NB4 (cell line): ENCODE measurements around the gene SCRN2.

ENCODE experiments used
- DNase-seq: peaks from one replicate; pipeline ENCODE4 v3.0.0; 2010; ENCODE audit warnings: low read depth
- H3K4me3 ChIP-seq: one replicate; pipeline ENCODE4 v1.5.1; 2011; ENCODE audit warnings: mild to moderate bottlenecking, low read depth, low read length, moderate library complexity
- MYC ChIP-seq: IDR thresholded peaks from 2 replicates; pipeline ENCODE4 v1.6.1; 2011; ENCODE audit warnings: low read depth, low read length
- POLR2A ChIP-seq: IDR thresholded peaks from 2 replicates; pipeline ENCODE4 v1.6.1; 2011; ENCODE audit warnings: mild to moderate bottlenecking; ENCODE audit not compliant: insufficient read length; ENCODE audit errors: extremely low read depth
- TF ChIP-seq, protein P1 (sequence below): IDR thresholded peaks from 2 replicates; pipeline ENCODE4 v1.6.1; 2011; ENCODE audit warnings: low read depth, low read length
- TF ChIP-seq, protein P2 (sequence below): IDR thresholded peaks from one replicate; pipeline ENCODE4 v1.5.1; 2012; ENCODE audit warnings: low read depth, low read length

SCRN2 gene

DNA sequence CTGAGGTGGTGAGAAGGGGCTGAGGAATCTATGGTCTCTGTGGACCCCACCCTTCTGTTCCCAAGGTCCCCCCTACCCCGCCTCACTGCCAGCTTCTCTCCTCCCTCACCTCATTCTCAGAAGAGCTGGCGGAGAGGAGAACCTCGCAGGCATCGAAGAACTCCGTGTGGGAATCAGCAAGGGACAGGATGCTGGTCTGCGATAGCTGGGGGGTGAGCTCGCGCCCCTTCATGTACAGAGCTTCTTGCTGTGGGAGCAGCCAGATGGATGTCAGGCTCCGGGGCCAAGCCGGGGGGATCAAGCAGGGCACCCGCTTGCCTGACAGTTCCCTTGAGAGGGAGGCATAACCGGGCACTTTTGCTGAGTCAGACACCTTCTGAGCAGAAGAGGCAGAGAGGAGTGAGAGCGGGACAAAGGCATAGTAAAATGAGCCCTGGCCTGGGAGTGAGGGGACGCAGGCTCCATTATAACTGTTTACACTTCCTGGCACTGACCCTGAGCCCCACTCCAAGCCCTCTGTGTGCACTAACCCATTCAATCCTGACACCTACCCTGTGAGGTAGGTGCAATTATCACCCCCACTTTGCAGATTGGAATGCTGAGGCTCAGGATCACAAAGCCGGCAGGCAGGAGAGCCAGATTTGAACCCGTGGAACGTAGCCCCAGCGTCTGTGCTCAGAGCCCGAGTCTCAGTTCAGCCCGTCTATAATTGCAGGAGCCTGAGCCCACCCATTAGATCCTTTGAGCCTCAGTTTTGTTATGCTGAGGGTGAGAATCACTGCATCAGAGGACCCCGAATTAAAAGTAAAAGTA is 25.8 kb downstream of the SCRN2 start:
- no peak overlapping the region for H3K4me3 ChIP-seq
- TF ChIP-seq, protein P1, sequence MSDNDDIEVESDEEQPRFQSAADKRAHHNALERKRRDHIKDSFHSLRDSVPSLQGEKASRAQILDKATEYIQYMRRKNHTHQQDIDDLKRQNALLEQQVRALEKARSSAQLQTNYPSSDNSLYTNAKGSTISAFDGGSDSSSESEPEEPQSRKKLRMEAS, result no peak
- TF ChIP-seq MYC (no peak), POLR2A (no peak)
- TF ChIP-seq, protein P2, sequence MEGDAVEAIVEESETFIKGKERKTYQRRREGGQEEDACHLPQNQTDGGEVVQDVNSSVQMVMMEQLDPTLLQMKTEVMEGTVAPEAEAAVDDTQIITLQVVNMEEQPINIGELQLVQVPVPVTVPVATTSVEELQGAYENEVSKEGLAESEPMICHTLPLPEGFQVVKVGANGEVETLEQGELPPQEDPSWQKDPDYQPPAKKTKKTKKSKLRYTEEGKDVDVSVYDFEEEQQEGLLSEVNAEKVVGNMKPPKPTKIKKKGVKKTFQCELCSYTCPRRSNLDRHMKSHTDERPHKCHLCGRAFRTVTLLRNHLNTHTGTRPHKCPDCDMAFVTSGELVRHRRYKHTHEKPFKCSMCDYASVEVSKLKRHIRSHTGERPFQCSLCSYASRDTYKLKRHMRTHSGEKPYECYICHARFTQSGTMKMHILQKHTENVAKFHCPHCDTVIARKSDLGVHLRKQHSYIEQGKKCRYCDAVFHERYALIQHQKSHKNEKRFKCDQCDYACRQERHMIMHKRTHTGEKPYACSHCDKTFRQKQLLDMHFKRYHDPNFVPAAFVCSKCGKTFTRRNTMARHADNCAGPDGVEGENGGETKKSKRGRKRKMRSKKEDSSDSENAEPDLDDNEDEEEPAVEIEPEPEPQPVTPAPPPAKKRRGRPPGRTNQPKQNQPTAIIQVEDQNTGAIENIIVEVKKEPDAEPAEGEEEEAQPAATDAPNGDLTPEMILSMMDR, result no peak
- DNase-seq, result no peak

DNA sequence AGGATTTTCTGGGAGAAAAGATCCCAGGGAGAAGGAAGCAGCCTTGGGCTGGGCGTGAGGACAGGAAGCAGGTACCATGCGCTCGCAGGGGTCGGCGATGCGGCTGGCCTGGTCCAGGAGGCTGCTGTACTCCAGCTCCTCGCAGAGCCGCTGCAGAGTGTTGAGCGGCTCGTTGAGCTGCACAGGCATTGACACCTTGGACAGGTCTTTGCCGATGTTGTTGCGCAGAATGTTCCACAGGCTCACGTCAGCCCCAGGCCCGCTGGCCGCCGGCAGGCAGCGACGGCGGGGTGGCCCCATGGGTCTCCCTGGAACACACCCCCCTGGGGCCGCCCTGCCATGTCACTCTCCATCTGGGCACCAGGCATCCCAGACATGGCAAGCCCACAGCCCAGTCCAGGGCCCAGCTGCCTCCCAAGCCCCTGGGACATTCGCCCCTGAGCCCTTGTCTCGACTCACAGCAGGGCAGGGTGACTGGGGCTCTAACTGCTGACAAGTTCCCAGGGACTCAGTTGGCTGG is 27.5 kb downstream of the SCRN2 start:
- TF ChIP-seq, protein P1, result no peak
- TF ChIP-seq MYC, result no peak
- no peak for TF ChIP-seq POLR2A
- TF ChIP-seq, protein P2, result no peak
- DNase-seq, result no peak
- H3K4me3 ChIP-seq, result no peak overlapping the region

DNA sequence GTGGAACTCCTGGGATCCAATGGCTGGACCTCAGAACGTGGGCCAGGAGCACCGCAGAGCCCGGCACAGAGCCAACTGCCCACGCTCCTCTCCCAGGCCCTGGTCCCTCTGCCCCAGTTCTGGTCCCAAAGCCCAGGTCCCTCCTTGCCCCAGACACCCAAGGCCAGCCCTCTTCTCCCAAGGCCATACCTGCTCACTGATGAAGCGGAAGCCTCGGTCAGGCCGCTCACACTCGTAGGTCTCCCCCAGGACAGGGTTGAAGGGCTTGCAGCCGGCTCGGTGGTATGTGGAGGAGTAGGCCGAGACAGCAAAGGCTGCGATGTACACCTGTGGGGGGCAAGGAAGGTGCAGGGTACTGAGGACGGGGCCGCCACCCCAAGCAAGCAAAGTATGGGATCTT is 28.0 kb downstream of the SCRN2 start:
- TF ChIP-seq POLR2A, result no peak
- TF ChIP-seq, protein P2, result no peak
- TF ChIP-seq, protein P1, result no peak
- no peak overlapping the region for H3K4me3 ChIP-seq
- no peak for DNase-seq

DNA sequence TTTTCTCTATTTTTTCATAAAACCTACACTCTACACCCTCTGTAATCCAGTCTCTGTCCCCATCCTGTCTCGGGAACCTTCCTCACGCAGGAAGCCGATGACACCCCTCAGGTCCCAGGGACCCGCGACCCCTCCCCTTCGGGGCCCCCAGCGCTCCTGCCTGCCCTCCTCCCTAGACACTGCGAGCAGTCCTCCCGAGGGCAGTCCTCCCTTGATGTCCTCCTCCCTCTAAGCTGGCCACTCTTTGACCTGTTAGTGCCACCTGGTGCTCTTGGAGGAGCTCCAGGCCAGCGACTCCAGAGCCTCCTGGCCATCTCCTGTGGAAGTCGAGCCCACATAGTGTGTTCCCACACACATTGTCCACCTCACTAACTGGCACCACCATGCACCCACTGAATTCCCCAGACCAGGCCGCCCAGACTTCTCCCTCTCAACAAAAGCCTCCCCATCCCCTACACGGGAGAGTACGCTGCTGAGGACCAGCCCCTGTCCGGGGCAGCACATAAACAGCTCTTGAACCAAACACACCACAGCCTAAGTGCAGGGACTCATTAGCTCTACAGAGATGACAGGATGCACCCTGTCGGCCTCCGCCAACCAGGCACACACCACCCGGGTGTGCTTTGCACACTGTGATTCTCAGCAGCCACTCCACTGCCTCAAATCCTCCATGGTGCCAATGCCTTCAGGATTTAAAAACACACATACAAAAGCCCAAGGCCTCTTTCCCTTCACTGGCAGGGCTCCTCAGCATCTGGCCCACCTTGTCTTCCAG is 28.7 kb downstream of the SCRN2 start:
- TF ChIP-seq MYC, result no peak
- TF ChIP-seq, protein P1, result no peak
- TF ChIP-seq, protein P2, result no peak
- no peak for TF ChIP-seq POLR2A
- no peak overlapping the region for H3K4me3 ChIP-seq
- no peak for DNase-seq

DNA sequence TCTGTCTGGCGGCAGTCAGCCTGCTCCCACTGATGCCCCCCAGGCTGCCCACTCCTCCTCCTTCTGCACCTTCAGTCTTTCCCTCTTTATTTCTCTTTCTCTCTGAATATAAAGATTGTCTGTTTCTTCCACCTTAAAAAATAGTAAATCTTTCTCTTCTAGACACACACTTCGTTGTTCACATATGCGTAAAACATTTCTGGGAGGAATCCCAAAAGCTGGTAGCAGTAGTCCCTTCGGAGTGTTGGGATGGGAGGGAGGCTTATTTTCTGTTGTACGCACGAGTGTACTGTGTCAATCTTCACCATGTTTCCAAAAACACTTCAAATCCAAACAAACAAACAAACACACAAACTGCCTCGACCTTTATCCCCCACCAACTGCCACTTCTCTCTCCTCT is 29.4 kb downstream of the SCRN2 start:
- DNase-seq, result no peak
- TF ChIP-seq, protein P1, result no peak
- TF ChIP-seq MYC, result no peak
- TF ChIP-seq POLR2A, result no peak
- TF ChIP-seq, protein P2, result no peak

More for the DNA sequence above, 29.4 kb downstream of the SCRN2 start:
- no peak overlapping the region for H3K4me3 ChIP-seq
